ENCODE data around the gene LTO1.

LTO1 gene

DNA sequence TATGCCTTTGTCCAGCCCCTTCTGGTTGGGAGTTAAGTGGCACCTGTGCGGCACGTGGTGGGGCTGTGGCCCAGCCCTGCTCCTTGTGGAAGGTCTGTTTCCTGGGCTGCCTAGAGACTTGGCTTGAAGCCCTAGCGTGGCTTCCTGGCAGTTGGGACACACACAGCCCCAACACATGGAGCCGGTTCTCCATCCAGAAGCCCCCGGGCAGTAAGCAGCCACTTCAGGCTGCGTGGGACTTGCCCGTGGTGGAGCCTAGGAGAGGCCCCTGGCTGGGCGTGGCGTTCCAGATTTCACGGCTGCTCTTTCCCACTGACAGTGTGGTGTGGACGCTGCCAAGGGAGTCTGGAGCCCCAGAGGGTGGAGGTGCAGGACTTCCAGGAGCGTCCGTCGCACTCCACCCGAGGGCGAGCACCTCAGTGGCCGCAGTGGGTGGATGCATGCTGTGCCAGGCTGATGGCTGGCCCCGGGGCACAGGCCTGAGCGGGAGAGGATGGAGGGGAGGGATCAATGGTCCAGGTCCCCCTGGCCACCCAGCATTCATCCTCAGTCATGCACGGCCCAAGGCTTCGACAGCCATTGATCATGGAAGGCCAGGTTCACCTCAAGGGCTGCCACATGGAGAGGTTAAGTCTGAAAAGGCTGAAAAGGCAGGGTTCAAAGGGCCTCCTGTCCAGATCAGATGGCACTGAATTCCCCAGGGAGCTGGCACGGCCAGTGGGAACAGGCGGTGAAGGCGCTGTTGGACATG lies 24.9 kb downstream of the LTO1 start:
- H3K27me3 Mint-ChIP-seq: no peaks in the 10 kb centered on the region

DNA sequence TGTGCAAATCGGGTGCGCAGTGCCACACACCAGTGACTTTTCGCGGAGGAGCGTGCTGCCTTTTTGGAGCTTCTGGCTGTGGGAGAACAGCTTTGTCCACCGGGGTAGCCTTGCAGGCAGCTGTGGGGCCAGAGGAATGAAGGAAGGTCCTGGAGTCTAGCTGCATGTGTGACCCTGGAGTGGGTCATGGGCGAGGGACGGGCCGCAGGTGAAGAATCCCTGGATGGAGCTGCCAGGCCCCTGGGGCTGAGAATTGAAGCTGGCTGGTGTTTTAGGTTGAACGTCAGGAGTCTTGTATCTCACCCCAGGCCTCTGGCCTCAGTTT lies 25.6 kb downstream of the LTO1 start:
- Mint-ChIP-seq H3K27me3 (no peaks in the 10 kb centered on the region), H3K27ac (no peak overlapping the region), H3K36me3 (peaks cover 15% of the 10 kb centered on the region), H3K9me3 (no peaks in the 10 kb centered on the region), H3K4me3 (no peak overlapping the region), H3K4me1 (peaks cover 14% of the 10 kb centered on the region)
- ATAC-seq: no peak

More for the DNA sequence above, 24.9 kb downstream of the LTO1 start:
- Mint-ChIP-seq H3K4me1 (peaks cover 14% of the 10 kb centered on the region), H3K4me3 (no peak overlapping the region), H3K27ac (no peak overlapping the region), H3K9me3 (no peaks in the 10 kb centered on the region), H3K36me3 (peaks cover 15% of the 10 kb centered on the region)
- ATAC-seq: no peak

GRCh38 chr11:69648679-69649575 lies 26.2 kb downstream of the LTO1 start:
- ATAC-seq: no peak
- peaks cover 15% of the 10 kb centered on the region for H3K36me3 Mint-ChIP-seq

DNA sequence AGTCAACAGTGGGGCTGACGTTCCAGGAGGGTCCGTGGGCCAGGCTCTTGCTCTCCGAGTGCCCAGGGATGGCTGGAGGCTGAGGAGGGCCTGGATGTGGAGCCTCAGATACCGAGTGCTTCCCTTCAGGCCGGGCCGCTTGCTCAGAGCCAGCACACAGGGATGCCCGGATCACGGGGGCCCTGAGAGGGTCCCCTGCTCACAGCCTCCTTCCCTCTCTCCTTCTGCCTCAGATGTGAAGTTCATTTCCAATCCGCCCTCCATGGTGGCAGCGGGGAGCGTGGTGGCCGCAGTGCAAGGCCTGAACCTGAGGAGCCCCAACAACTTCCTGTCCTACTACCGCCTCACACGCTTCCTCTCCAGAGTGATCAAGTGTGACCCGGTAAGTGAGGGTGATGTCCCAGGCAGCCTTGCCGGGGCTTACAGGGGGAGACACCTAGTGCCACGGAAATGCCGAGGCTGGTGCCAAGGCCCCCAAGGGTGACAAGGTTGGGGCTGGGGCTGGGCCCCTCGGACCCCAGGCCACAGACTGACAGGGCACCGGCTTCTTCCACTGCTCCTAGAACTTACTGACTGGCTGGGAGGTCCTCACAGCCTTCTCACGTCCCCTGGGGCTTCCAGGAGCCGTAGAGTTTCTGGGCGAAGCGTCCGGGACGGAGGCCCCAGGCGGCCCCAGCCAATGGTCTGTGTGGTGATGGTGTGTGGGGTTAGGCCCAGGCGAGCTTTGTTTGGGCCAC lies 27.2 kb downstream of the LTO1 start:
- Mint-ChIP-seq H3K4me3 (no peak overlapping the region), H3K9me3 (no peaks in the 10 kb centered on the region), H3K36me3 (peaks cover 9% of the 10 kb centered on the region), H3K27me3 (no peaks in the 10 kb centered on the region), H3K4me1 (peaks cover 21% of the 10 kb centered on the region), H3K27ac (peak overlapping the region; percentile 25)
- ATAC-seq: no peak

More at GRCh38 chr11:69648679-69649575, 26.2 kb downstream of the LTO1 start:
- H3K9me3 Mint-ChIP-seq: no peaks in the 10 kb centered on the region
- no peaks in the 10 kb centered on the region for H3K27me3 Mint-ChIP-seq
- H3K4me1 Mint-ChIP-seq: peaks cover 16% of the 10 kb centered on the region
- H3K27ac Mint-ChIP-seq: no peak overlapping the region
- H3K4me3 Mint-ChIP-seq: no peak overlapping the region

- H3K27me3 Mint-ChIP-seq: no peaks in the 10 kb centered on the region
- no peak for ATAC-seq
- no peaks in the 10 kb centered on the region for H3K9me3 Mint-ChIP-seq
- no peak overlapping the region for H3K4me3 Mint-ChIP-seq
- peak overlapping the region; percentile 25 for H3K27ac Mint-ChIP-seq
- H3K4me1 Mint-ChIP-seq: peaks cover 21% of the 10 kb centered on the region
- H3K36me3 Mint-ChIP-seq: peaks cover 4% of the 10 kb centered on the region
Observed at GRCh38 chr11:69647390-69647748, 27.8 kb downstream of the LTO1 start.

GRCh38 chr11:69646493-69647389 lies 28.4 kb downstream of the LTO1 start:
- Mint-ChIP-seq H3K27me3 (no peaks in the 10 kb centered on the region), H3K27ac (no peak overlapping the region), H3K9me3 (no peaks in the 10 kb centered on the region), H3K4me1 (peaks cover 21% of the 10 kb centered on the region), H3K4me3 (no peak overlapping the region), H3K36me3 (no peaks in the 10 kb centered on the region)
- ATAC-seq: no peak

GRCh38 chr11:69645801-69646492 lies 29.2 kb downstream of the LTO1 start:
- peaks cover 1% of the 10 kb centered on the region for H3K27me3 Mint-ChIP-seq
- peaks cover 27% of the 10 kb centered on the region for H3K4me1 Mint-ChIP-seq
- H3K4me3 Mint-ChIP-seq: no peak overlapping the region
- ATAC-seq: no peak
- H3K36me3 Mint-ChIP-seq: no peaks in the 10 kb centered on the region
- no peaks in the 10 kb centered on the region for H3K9me3 Mint-ChIP-seq
- no peak overlapping the region for H3K27ac Mint-ChIP-seq

GRCh38 chr11:69644962-69645675 lies 30.0 kb downstream of the LTO1 start:
- Mint-ChIP-seq H3K4me3 (no peak overlapping the region), H3K27ac (no peak overlapping the region), H3K36me3 (no peaks in the 10 kb centered on the region), H3K9me3 (no peaks in the 10 kb centered on the region), H3K4me1 (peaks cover 35% of the 10 kb centered on the region), H3K27me3 (peaks cover 9% of the 10 kb centered on the region)
- no peak for ATAC-seq

DNA sequence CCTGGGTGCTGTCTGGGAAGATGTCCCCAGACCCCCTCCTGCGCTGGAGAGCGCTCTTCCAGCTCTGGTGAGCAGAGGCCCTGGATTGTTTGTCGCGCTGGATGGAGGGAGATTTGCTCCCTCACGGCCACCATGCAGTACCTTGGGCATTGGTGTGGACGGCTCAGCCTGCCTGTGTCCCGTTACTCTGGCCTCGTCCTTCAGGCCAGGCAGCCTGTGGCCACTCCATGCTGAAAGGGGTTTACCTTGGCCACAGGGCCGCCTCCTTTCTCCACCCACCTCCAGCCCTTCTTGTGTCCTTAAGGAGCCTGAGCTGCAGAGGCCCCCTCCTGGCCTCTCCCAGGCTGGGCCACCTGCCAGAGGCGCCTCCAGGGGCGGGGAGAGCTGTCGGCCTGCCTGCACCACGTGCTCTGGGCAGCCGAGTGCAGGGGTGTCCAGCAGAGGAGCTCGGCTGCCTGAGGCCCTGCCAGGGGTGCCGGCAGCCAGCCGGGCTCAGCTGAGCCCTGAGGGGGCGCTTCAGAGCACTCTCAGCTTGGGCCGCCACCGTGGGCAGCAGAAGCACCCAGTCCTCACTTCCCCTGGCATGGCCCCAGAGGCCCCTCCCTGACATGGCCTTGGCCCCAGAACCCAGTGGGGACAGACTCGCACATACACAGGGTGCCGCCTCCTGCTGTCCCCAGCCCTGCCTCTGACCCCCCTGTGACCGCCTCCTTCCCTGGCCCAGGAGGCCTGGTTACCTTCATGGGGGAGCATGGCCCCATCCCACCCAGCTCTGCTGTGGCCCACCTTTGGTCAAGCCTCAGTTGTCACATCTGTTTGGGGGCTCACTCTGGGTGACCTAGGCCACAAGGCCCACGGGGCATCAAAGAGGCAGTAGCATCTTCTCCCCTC lies 30.8 kb downstream of the LTO1 start:
- H3K36me3 Mint-ChIP-seq: no peaks in the 10 kb centered on the region
- peaks cover 17% of the 10 kb centered on the region for H3K27me3 Mint-ChIP-seq
- peak overlapping the region; percentile 80 for H3K4me3 Mint-ChIP-seq
- peak overlapping the region; percentile 72 for H3K27ac Mint-ChIP-seq
- no peak for ATAC-seq
- H3K9me3 Mint-ChIP-seq: no peaks in the 10 kb centered on the region
- peaks cover 38% of the 10 kb centered on the region for H3K4me1 Mint-ChIP-seq

- Mint-ChIP-seq H3K27me3 (peaks cover 24% of the 10 kb centered on the region), H3K9me3 (no peaks in the 10 kb centered on the region), H3K4me3 (peak overlapping the region; percentile 80), H3K36me3 (no peaks in the 10 kb centered on the region), H3K4me1 (peaks cover 44% of the 10 kb centered on the region), H3K27ac (peak overlapping the region; percentile 72)
- ATAC-seq: no peak
Observed at GRCh38 chr11:69643646-69644045, 31.5 kb downstream of the LTO1 start.

DNA sequence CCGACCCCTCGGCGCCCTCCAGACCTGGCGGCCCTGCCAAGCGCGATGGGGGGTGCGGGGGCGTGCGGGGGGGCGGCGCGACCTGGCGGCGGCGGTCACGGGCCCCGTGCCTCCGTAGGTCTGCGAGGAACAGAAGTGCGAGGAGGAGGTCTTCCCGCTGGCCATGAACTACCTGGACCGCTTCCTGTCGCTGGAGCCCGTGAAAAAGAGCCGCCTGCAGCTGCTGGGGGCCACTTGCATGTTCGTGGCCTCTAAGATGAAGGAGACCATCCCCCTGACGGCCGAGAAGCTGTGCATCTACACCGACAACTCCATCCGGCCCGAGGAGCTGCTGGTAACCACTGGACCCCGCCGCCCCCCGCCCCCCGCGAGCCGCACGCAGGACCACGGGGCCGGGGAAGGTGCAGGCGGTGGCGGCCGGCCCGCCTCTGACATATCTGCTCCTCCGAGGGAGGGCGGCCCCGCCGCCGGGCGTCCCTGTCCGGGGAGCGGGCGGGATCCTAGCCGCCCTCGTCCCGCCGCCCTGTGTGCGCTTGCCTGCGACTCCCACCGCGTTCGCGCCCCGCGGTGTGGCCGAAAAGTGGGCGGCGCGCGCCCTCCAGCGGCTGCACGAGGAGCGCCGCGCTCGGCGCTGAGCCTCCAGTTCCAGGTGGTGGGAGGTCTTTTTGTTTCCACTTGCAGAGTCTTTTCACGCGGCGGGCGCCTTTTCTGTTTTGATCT lies 32.1 kb downstream of the LTO1 start:
- Mint-ChIP-seq H3K27ac (peak overlapping the region; percentile 72), H3K4me3 (peak overlapping the region; percentile 80), H3K9me3 (no peaks in the 10 kb centered on the region), H3K36me3 (no peaks in the 10 kb centered on the region), H3K27me3 (peaks cover 30% of the 10 kb centered on the region), H3K4me1 (peaks cover 47% of the 10 kb centered on the region)
- peak; percentile 89 for ATAC-seq

DNA sequence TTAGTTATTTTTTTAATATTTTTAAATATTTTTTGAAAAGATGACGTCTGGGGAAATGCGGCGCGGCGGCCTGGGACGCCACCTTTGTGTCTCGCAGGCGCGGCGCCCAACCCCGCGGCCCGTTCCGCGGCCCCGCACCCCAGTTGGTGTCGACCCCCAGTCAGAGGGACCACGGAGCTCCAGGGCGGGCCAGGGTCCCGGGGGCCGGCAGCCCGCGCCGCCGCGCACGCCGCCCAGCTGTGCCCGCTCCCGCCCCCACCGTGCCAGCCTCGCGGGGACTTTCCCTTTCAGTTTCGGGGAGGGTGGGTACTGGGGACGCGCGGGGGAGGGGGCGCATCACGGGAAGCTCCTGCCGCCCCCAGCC lies 32.6 kb downstream of the LTO1 start:
- H3K4me1 Mint-ChIP-seq: peaks cover 47% of the 10 kb centered on the region
- peak overlapping the region; percentile 72 for H3K27ac Mint-ChIP-seq
- H3K27me3 Mint-ChIP-seq: peaks cover 35% of the 10 kb centered on the region
- ATAC-seq: peak; percentile 60
- H3K36me3 Mint-ChIP-seq: no peaks in the 10 kb centered on the region
- peak overlapping the region; percentile 77 for H3K4me3 Mint-ChIP-seq
- no peaks in the 10 kb centered on the region for H3K9me3 Mint-ChIP-seq
